GM19025 (cell line): Measurements from ENCODE around the gene ARID5B.
A peak's percentile ranks its signal among the peaks of the same experiment; 100 is the strongest.

Experiments
- ATAC-seq: cut with Tn5 transposase; IDR thresholded peaks from one replicate; pipeline ENCODE4 v1.9.1; 2021; ENCODE audit warnings: mild to moderate bottlenecking, low read depth, moderate library complexity; ENCODE audit not compliant: unreplicated experiment

The ARID5B gene

DNA sequence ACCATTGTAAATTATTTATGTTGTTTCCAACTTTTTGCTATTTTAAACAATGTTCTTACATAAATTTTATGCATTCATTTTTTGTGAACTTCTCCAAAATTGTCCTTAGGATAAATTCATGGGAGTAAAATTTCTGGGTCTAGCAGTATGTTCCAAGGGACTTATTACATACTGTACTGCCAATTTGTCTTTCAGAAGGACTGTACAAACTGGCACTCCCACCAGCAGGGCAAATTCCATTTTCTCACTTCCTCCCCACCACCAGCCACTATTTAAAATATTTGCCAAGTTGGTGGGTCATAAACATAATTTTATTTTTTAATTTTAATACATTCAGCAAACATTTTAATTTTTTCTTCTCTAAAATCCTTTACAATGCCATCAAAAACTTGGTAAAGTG lies 13.7 kb upstream of the ARID5B start:
- no peak for ATAC-seq

DNA sequence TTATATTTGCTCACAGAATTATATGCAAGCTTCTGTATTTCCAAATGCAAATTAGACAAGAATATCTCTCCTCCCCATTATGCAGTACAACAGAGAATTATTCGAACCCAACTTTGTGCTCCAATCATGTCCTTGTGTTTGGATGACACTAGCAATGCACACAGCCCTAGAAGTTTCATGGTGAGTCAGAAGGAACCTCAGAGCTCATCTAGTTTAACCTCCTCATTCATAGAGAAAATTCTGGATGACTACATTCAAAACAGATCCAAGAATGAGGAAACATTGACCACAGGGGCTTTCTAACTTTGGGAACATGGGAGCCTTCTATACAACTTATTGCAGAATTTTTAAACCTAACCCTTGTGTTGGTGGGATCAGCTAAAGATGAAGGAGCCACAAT lies 12.8 kb upstream of the ARID5B start:
- no peak for ATAC-seq

DNA sequence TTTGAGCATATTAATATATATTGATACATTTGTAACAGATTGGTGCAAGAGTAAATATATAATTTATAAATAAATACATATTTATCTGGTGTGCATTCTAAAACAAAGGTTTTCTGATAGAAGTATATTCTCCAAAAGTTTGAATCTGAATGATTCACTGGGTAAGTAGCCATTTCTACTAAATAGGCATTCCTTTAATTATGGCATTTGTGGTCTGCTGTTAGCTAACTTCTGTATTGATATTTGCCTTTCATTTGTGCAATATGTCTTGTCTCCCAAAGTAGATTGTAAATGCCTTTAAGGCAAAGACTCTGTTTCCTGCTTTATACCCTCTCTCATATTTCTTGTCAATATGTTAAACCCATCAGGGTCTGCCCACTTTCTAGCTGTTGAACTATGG lies 11.1 kb upstream of the ARID5B start:
- no peak for ATAC-seq

DNA sequence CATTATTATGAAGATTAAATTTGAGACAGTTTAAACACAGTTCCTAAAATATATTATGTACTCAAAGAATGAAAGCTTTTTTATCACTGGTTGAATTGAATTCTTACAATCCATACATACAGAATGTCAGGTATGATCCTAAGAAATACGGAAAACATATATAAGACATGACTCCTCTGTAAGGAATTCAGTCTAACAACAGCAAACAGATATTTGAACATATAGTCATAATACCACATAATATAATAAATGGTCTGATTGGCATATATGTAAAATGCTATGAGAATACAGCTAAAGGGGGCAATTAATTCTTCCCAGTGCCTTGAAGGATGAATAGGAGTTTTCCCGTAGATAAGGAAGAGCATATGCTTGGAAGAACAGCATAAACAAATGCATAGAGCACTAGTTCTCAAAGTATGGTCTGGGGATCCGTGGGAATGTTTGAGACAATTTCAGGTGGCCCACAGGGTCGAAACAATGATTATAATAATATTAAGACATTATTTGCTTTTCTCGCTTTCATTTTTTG lies 10.6 kb upstream of the ARID5B start:
- no peak for ATAC-seq

DNA sequence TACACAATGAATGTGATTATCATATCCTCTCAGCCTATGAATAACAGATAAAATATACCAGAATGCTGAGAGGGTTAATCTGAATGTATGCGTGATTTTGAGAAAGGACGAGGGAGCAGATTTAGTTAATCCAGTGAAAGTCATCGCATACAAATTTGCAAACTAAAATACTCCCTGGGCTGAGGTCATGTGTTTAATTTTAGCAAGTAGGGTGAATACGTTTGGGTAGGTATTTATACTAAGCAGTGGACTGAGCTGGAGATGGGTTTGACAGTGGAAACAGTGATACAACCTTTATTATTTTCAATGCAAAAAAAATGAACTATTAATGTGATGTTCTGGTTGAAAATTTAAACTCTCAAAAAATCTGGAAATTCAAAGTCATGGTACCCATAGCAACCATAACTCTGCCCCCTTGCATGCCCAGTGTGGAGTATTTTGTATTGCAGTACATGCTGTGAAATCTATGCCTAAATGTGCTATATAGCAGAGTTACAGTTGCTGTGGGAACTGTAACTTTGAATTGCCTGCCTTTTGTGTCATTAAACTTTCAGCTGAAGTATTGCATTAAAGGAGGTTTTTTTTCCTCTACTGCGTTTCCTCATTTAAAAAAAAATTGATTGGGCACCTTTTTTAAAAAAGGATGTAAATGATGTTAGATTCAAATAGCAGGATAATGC lies 9.5 kb upstream of the ARID5B start:
- no peak for ATAC-seq

DNA sequence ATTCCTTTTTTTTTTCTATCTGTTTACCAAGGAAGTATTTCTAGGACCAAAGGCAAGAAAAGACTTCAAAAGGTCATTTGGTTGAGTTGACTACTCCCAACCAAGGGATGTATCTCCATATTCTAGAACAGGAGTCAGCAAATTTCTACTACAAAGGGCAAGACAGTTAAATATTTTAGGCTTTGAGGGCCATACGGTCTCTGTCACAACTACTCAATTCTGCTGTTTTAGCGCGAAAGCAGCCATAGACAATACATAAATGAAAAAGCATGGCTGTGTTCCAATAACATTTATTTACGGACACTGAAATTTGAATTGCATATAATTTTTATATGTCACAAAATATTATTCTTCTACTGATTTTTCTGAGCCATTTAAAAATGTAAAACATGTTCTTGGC lies 8.5 kb upstream of the ARID5B start:
- no peak for ATAC-seq

DNA sequence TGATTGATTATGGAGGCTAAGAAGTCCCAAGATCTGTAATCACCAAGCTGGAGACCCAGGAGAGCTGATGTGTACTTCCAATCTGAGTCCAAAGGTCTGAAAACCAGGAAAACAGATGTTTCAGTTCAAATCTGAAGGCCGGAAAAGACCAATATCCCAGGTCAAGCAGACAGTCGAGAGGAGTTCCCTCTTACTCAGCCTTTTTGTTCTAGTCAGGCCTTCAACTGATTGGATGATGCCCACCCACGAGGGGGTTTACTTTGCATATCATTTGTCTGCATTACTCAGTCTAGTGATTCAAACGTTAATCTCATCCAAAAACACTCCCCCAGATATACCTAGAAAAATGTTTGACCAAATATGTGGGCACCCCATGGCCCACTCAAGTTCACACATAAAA lies 7.4 kb upstream of the ARID5B start:
- ATAC-seq: no peak

DNA sequence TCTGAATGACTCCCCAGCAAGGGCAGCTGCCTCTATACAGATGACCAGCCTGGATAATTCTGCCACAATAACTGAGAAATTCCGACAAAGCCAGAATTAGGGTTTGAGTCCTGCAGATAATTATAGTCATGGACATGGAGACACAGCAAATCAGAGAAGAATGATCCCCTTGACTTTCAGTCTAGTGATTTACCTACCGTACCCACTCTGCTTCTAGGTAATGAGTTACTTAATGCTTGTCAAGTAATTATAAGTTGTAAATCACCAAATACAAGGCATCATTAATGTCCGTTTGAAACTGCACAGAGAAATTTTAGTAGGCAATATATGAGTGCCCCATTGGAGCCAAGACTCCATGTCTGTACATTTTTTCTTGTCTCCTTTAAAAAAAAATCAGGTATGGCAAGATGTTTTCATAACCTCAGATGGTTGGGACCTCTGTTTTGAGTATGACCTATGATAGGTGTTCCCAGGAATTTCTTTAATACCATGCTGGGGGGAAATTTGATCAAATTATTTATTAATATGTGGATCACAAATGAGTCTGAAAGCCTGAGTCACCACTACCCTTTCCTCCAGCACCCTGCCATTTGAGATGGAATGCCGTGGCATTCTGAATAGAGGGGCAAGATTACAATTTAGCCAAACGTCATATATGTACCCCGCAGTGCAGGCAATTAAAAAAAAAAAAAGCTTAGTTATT lies 5.5 kb upstream of the ARID5B start:
- ATAC-seq: no peak

DNA sequence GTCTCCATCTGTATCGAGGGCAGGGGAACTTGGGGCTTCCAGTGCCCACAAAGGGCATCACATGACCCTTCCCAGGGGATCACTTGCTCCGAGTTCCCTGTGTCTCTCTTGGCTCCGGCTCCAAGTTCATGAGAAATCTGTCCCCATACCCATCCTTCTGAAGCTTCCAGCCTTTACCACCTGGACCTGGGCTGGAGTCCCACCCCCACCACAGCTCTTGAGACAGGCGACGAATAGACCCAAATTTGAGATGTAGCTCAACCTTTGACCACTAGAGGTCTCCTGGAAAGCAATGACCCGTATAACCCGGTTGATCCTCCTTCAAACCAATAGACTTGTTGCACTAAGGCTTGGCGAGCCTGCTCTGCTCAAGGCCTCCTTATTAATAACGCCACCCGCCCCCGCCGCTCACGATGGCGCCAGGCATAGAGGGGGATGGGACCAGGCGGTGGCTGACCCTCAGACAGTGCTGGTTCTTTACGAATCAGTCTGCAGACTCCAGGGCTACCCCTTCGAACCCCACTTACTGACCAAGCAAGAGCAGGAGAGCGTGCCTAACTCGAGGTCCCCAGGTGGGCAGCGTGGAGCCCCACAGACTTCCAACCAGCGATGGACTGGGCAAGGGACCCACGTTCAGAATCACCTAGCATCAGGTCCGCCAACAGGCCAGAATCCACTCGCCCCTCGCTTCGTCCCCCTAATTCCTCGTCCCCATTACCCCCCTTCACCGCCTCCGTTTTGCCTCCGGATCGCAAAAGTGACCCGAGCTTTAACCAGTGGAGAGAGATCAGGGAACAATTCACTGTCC lies 4.4 kb upstream of the ARID5B start:
- peak; percentile 61 for ATAC-seq

DNA sequence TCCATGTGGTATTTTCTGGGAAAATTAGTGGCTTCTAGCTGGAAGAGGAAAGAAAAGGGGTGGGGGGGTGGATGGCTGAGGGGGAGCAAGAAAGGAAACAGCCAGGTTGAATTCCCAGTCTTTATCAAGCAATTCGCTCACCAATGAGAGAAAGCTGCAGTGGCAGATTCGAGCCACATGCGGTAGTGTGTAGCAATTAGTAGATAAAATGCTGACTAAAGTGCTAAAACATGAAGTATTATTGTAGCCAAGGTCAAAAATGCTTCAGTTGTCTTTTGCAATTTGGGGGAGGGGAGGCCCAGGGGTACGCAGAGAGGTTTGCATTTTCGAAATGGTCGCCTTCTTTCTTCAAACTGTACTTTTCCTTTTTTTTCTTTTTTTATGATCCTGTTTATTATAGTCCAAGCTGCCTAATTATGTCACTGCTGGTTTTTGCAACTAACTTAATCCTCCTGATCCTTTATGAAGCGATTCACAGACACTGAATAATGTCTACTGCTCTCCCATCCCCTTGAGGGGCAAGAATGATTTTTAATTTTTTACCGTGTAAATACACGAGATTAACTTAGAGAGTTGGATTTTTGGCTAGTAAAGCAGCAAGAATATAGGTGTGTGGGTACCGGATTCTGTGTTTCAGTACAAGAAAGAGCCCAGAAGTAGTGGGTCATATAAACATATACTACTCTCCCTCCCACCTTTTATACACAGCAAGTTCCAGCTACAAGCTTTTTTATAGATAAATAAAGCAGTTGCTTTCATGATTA lies 3.6 kb upstream of the ARID5B start:
- ATAC-seq: no peak

DNA sequence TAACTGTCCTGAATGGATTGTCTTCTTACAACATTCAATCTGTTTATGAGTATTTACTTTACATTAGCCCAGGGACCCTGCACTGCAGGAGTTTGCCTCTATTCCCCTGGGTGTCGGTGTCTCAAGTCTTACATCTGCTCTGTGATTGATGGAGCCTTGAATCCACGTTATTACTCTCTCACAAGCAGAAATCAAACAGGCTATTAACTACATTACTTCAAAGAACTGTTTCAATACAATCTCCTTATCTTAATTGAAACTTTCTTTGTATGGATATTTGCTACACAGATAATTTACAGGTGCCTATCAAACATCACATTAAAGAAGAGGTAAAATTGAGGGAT lies 3.1 kb upstream of the ARID5B start:
- ATAC-seq: no peak

DNA sequence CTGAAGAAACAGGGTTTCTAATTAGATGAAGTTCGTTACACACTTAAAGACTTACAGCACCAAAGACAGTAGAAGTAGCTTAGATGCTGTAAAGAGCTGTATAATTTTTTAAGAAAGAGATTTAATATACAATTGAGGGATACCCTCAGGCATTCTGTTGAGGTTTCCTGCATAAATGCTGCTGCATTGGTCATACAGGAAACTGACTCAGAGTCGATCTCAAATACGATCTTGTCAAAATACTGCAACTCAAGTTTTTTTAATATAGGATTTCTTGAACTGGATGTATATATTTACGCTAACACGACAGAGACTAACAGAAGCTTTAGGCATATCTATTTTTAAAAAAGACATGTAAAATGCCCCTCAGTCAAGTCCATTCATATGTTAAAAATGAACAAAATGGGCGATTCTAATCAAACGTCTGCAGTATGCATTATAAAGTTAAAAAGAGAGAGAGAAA lies 2.4 kb upstream of the ARID5B start:
- no peak for ATAC-seq

DNA sequence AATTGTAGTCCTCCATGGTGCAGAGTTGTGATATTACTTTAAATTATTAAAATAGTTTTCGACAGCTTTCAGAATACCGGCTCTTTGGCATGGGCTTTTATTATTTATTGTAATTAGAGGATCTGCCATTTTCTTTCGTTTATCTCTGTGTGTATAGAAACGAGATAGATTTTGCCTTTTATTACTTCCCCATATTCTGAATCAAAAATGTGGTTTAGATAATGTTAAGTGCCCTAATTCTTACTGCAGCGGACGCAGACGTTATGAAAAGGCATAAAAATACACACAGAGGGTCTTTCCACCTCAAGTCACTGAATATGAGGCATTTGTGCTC lies 1.9 kb upstream of the ARID5B start:
- no peak for ATAC-seq

DNA sequence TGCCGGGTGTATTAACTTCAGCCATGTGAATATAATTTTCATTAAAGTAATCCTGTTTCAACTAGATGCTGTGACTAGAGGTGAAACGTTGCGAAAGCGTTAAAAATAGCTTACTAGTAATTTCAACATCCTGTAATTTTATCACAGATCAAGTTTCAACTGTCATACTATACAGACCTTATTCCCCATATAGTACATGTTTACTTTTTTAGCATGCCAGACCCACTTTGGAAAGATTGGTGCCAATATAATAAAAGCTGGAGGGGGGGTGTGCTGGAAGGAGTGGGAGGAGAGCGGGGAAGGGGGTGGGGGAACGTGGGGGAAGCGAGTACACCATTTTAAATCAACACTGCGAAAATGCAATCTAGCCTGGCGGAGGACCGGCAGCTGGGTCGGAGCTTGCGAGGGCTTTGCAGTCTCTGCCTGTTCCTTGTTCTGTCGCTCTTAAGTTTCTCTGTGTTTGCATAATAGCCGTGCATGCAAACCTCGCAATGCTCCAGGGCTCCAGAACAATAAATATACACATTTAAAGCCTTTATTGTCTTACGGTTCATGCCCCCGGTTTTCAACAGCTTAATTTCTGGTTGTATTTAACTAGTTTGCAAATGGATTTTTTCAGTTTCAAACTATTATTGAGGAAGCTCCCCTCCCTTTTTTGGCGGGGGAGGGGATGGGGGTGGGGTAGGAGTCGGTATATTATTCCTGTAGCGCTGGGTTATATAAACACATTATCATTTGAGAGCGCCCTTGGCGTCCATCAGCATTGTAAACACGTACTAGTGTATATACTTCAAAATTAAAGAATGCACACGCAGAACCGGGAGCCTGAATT lies 1.3 kb upstream of the ARID5B start:
- peak; percentile 25 for ATAC-seq

DNA sequence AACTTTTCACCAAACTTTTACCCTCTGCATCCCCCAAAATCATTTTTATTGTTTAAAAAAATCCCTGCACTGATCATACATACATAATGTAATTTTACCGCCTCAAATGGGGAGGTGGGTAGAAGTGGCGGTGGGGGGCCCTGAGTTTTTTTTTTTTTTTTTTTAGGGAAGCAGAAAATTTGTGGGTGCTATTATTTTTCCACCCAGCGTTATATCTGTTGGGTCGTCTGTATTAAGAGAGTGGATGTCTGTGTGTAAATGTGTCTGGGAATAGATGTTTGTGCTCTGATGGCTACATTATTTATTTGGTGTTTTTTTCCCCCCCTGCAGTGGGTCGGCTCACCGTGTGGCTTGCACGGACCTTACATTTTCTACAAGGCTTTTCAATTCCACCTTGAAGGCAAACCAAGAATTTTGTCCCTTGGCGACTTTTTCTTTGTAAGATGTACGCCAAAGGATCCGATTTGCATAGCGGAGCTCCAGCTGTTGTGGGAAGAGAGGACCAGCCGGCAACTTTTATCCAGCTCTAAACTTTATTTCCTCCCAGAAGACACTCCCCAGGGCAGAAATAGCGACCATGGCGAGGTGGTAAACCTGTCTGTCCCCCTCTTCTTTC lies 438 bp downstream of the ARID5B start:
- no peak for ATAC-seq

DNA sequence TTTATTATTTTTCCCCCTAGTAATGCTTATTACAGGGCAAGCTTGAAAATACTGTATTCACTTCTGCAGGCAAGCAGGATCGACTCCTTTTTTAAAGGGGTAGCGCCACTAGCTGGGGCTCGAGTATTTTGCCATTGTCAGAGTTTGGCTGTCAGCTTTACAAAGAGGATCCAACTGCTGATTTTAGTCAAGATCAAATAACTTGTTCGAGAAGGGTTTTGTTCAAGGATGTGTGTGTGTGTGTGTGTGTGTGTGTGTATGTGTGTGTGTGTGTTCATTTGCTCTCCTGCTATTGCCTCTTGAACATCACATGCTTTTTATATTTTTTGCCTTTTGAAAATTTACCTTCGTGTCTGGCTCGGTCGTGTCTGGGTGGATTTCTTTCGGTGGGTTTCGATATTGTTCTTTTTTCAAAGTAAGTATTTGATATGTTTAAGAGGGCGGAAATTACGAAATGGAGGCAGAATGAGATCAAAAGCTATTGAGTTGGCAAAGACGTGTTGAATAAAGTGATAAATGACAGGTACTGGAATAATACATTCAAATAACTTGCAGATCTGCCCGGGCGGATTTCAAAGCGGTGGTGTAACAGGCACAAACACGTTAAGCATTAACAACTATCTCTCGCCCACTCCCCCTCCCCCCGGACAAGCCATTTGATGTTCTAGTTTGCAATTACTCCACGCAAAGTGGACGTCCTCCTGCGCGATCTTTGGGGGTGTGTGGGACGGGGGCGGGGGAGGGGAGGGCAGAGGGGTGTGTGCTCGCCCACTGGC lies 1.1 kb downstream of the ARID5B start:
- no peak for ATAC-seq

DNA sequence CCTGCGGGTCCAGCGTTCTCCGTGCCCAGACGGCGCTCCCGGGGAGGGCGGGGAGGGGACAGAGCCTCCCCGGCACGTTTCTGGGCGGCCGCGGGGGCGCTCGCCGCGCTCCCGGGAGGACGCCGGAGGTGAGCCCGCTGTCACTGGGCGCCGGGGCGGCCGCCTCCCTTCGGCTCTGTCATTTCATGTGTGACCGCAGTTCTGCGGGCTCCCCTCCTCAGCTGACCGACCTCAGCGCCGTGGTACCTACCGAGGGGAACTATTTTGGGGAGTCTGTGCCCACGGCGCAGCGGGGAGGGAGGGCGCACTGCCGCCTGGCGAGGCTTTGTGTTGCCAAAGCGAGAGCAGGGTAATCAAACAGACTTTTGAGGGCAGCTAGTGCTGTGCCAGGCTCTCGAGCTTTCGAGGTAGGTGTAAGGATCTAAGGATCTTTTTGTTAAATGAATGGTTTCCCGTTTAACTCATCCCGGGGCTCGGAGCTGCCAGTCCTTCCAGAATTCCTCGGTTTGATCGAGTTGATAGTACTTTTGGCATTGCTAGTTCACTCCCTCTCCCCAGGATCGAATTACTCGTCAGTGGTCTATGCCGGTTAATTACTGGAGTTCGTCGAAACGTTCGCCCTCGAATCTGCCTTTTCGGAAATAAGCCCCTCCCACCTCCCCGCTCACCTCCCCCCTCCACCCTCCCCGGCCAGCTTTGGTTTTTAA lies 1.9 kb downstream of the ARID5B start:
- peak; percentile 57 for ATAC-seq

DNA sequence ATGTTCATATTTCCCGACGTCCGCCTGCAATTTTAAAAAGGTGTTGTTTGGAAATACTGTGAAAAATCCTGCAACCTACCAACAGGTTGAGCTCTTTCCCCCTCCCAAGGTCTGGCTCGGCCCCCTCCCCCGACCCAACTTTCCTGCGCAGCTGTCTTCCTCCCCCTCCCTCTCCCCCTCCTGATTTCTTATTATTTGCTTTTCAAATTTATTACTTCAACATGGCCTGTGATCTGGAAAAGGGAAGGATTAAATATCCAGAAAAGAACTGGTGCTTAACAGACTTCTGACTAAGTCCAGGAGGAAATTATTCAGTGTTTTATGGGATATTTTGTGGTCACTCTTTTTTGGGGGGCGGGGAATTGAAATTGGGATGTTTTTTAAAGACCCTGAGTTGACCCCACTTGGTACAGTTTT lies 2.4 kb downstream of the ARID5B start:
- ATAC-seq: no peak
